GM18861 (cell line): ENCODE results near the gene GIGYF1.

Experiments used
- ATAC-seq: cut with Tn5 transposase; IDR thresholded peaks from one replicate; pipeline ENCODE4 v1.9.1; 2021; ENCODE audit not compliant: unreplicated experiment

The GIGYF1 gene

GRCh38 chr7:100684534-100685042 is 9.5 kb downstream of the GIGYF1 start:
- no peak for ATAC-seq

GRCh38 chr7:100683659-100684533 is 10.2 kb downstream of the GIGYF1 start:
- no peak for ATAC-seq

- no peak for ATAC-seq
These were observed 10.9 kb downstream of the GIGYF1 start for GRCh38 chr7:100682991-100683658.

GRCh38 chr7:100682228-100682741 is 11.8 kb downstream of the GIGYF1 start:
- no peak for ATAC-seq

GRCh38 chr7:100681491-100682227 is 12.4 kb downstream of the GIGYF1 start:
- no peak for ATAC-seq

GRCh38 chr7:100680576-100681271 is 13.3 kb downstream of the GIGYF1 start:
- ATAC-seq = no peak

- no peak for ATAC-seq
These were observed 14.0 kb downstream of the GIGYF1 start for GRCh38 chr7:100679927-100680575.

- no peak for ATAC-seq
These were observed 14.7 kb downstream of the GIGYF1 start for GRCh38 chr7:100679129-100679926.

- no peak for ATAC-seq
These were observed 15.6 kb downstream of the GIGYF1 start for GRCh38 chr7:100678291-100678984.

GRCh38 chr7:100677308-100678267 is 16.5 kb downstream of the GIGYF1 start:
- ATAC-seq = no peak

- no peak for ATAC-seq
These were observed 17.3 kb downstream of the GIGYF1 start for GRCh38 chr7:100676501-100677306.

GRCh38 chr7:100675581-100676350 is 18.3 kb downstream of the GIGYF1 start:
- no peak for ATAC-seq

- no peak for ATAC-seq
These were observed 19.0 kb downstream of the GIGYF1 start for GRCh38 chr7:100675105-100675451.

GRCh38 chr7:100674411-100675104 is 19.5 kb downstream of the GIGYF1 start:
- no peak for ATAC-seq

- ATAC-seq = no peak
These were observed 20.1 kb downstream of the GIGYF1 start for GRCh38 chr7:100673942-100674410.
